Fibroblast of lung (primary cell): Measurements from ENCODE around the gene ACAP3. TPM values are rescaled to one million over a fixed set of nuclear protein-coding genes. Genes with fewer than 3 reads are reported as not detected.
A peak's percentile ranks its signal among the peaks of the same experiment; 100 is the strongest.

Experiments used
- DNase-seq, 2 donors: peaks; one replicate each; pipeline versions ENCODE4 v3.0.0 to v3.0.0-alpha.2; 2010; ENCODE audit warnings: low read depth in 2 of 2
- H2AFZ ChIP-seq: 2 replicates; pipeline ENCODE4 v1.5.1; 2012; ENCODE audit warnings: low read length, control low read depth, inconsistent platforms
- H3K27ac ChIP-seq: 2 replicates; pipeline ENCODE4 v1.5.1; 2011; ENCODE audit warnings: low read length, control low read depth; ENCODE audit not compliant: insufficient read depth
- H3K27me3 ChIP-seq: 2 replicates; pipeline ENCODE4 v1.5.1; 2011; ENCODE audit warnings: mild to moderate bottlenecking, low read length; ENCODE audit not compliant: control insufficient read depth, insufficient read depth
- H3K36me3 ChIP-seq: 2 replicates; pipeline ENCODE4 v1.5.1; 2011; ENCODE audit warnings: low read length; ENCODE audit not compliant: control insufficient read depth, insufficient read depth
- H3K4me1 ChIP-seq: 2 replicates; pipeline ENCODE4 v1.5.1; 2011; ENCODE audit warnings: low read length; ENCODE audit not compliant: control insufficient read depth, insufficient read depth; ENCODE audit errors: extremely low read depth
- H3K4me2 ChIP-seq: 2 replicates; pipeline ENCODE4 v1.5.1; 2011; ENCODE audit warnings: low read length, control low read depth; ENCODE audit not compliant: insufficient read depth; ENCODE audit errors: extremely low read depth
- H3K4me3 ChIP-seq, 4 experiments: fragments of 200-600 bp in 1 of 4; sonication (generic) in 1 of 4; replicated peaks in 1 of 4; 2 replicates each; pipeline ENCODE4 v1.5.1; 2011 to 2016; ENCODE audit warnings: low read length in 4 of 4, low read depth in 3 of 4, mild to moderate bottlenecking in 3 of 4, control low read depth in 2 of 4, inconsistent platforms in 1 of 4, mixed read lengths in 1 of 4; ENCODE audit not compliant: insufficient read depth in 1 of 4; ENCODE audit errors: control extremely low read depth in 1 of 4
- H3K79me2 ChIP-seq: 2 replicates; pipeline ENCODE4 v1.5.1; 2012; ENCODE audit warnings: mild to moderate bottlenecking, low read length, inconsistent platforms; ENCODE audit not compliant: control insufficient read depth, insufficient read depth
- H3K9ac ChIP-seq: 2 replicates; pipeline ENCODE4 v1.5.1; 2011; ENCODE audit warnings: mild to moderate bottlenecking, low read length, control low read depth; ENCODE audit not compliant: insufficient read depth
- H3K9me3 ChIP-seq: 2 replicates; pipeline ENCODE4 v1.5.1; 2012; ENCODE audit warnings: low read depth, low read length; ENCODE audit not compliant: control insufficient read depth, insufficient read depth
- H4K20me1 ChIP-seq: 2 replicates; pipeline ENCODE4 v1.5.1; 2011; ENCODE audit warnings: low read length; ENCODE audit not compliant: control insufficient read depth, insufficient read depth; ENCODE audit errors: extremely low read depth
- CTCF ChIP-seq, 2 donors: IDR thresholded peaks in 1 of 2; conservative IDR thresholded peaks in 1 of 2; 1 replicate in 1 of 2; 2 replicates in 1 of 2; pipeline ENCODE4 v1.5.1; 2011 to 2012; ENCODE audit warnings: low read length in 2 of 2, control low read depth in 1 of 2, inconsistent platforms in 1 of 2, low read depth in 1 of 2, mild to moderate bottlenecking in 1 of 2
- EZH2 ChIP-seq: IDR thresholded peaks from 2 replicates; pipeline ENCODE4 v1.5.1; 2012; ENCODE audit warnings: low read length, control low read depth, mild to moderate bottlenecking; ENCODE audit errors: missing control alignments
- polyA plus RNA-seq, 2 donors: library from polyadenylated mRNA; depleted of rRNA in 1 of 2; stranded (reverse) in 1 of 2; unstranded in 1 of 2; fragments of >200 nt; gene quantifications; 2 replicates each; pipeline ENCODE4 v1.2.1, GENCODE V29; 2011 to 2012; ENCODE audit warnings: missing spikeins in 1 of 2
- total RNA-seq: library from RNA; depleted of rRNA; stranded (reverse); fragments of >200 nt; gene quantifications from 2 replicates; pipeline ENCODE4 v1.2.1, GENCODE V29; 2014

Gene ACAP3
- total and polyA plus RNA-seq, 2 donors (not counting 1 experiment from before 2014, with no cell fraction given), result 15.3 to 50.9 TPM

- DNase-seq, result no peak
- H3K9me3 ChIP-seq, result no peaks in the 10 kb centered on the region
- peak overlapping the region; percentile 23 for H3K27ac ChIP-seq
- peaks cover 41% of the 10 kb centered on the region for H3K36me3 ChIP-seq
- H3K27me3 ChIP-seq, result no peaks in the 10 kb centered on the region
- H2AFZ ChIP-seq, result no peak overlapping the region
- TF ChIP-seq EZH2, result no peak
- TF ChIP-seq CTCF (conservative IDR thresholded peaks at IDR 0.05 in 1 of 2, IDR thresholded peaks at IDR 0.05 in 1 of 2; ENCODE audit: low read depth in 1 of 2, low read length in 2 of 2), result no peak
- H3K9ac ChIP-seq, result no peak overlapping the region
- no peak overlapping the region for H3K4me3 ChIP-seq
- H3K4me2 ChIP-seq, result no peak overlapping the region
- H4K20me1 ChIP-seq, result no peaks in the 10 kb centered on the region
- H3K79me2 ChIP-seq, result peaks cover 45% of the 10 kb centered on the region
- H3K4me1 ChIP-seq, result peaks cover 9% of the 10 kb centered on the region
These were observed 48.2 kb downstream of the ACAP3 start for GRCh38 chr1:1259540-1259939.

- no peak overlapping the region for H3K4me3 ChIP-seq
- H3K36me3 ChIP-seq, result peaks cover 42% of the 10 kb centered on the region
- H3K9ac ChIP-seq, result no peak overlapping the region
- H3K4me1 ChIP-seq, result peaks cover 5% of the 10 kb centered on the region
- H3K27ac ChIP-seq, result no peak overlapping the region
- no peaks in the 10 kb centered on the region for H4K20me1 ChIP-seq
- H3K79me2 ChIP-seq, result peaks cover 43% of the 10 kb centered on the region
- no peak overlapping the region for H3K4me2 ChIP-seq
- no peaks in the 10 kb centered on the region for H3K27me3 ChIP-seq
- no peak overlapping the region for H2AFZ ChIP-seq
- no peak for DNase-seq
- TF ChIP-seq EZH2, result no peak
- TF ChIP-seq CTCF (conservative IDR thresholded peaks at IDR 0.05 in 1 of 2, IDR thresholded peaks at IDR 0.05 in 1 of 2; ENCODE audit: low read depth in 1 of 2, low read length in 2 of 2), result no peak
- no peaks in the 10 kb centered on the region for H3K9me3 ChIP-seq
These were observed 48.6 kb downstream of the ACAP3 start for GRCh38 chr1:1259119-1259488.

GRCh38 chr1:1256956-1257871 is 50.5 kb downstream of the ACAP3 start:
- Histone ChIP-seq H3K9me3 (no peaks in the 10 kb centered on the region), H3K36me3 (peaks cover 37% of the 10 kb centered on the region), H3K79me2 (peaks cover 26% of the 10 kb centered on the region), H3K4me2 (no peak overlapping the region), H3K27me3 (no peaks in the 10 kb centered on the region), H3K4me3 (no peak overlapping the region), H2AFZ (no peak overlapping the region), H3K9ac (no peak overlapping the region), H3K27ac (peak overlapping the region; percentile 14), H3K4me1 (peaks cover 2% of the 10 kb centered on the region), H4K20me1 (no peaks in the 10 kb centered on the region)
- no peak for DNase-seq
- TF ChIP-seq CTCF (conservative IDR thresholded peaks at IDR 0.05 in 1 of 2, IDR thresholded peaks at IDR 0.05 in 1 of 2; ENCODE audit: low read depth in 1 of 2, low read length in 2 of 2), result no peak
- TF ChIP-seq EZH2, result no peak
